SK-N-MC (cell line): ENCODE measurements around the gene TOX2.

Experiments used
- DNase-seq: peaks from one replicate; pipeline ENCODE4 v3.0.0-alpha.2; 2011; ENCODE audit warnings: low read depth, low spot score
- H3K27ac ChIP-seq: fragments of 200-600 bp; sonication (generic); 2 replicates; pipeline ENCODE4 v1.5.1; 2016; ENCODE audit warnings: mixed run types
- H3K36me3 ChIP-seq: fragments of 200-600 bp; sonication (generic); 2 replicates; pipeline ENCODE4 v1.6.1; 2017; ENCODE audit warnings: antibody characterized with exemption, low read length, mixed read lengths; ENCODE audit not compliant: insufficient read depth
- H3K4me3 ChIP-seq: fragments of 200-600 bp; sonication (generic); 2 replicates; pipeline ENCODE4 v1.5.1; 2016
- H3K9ac ChIP-seq: fragments of 200-600 bp; sonication (generic); 2 replicates; pipeline ENCODE4 v1.8.0; 2017; ENCODE audit warnings: mixed run types, mixed read lengths; ENCODE audit not compliant: insufficient read length
- H3K9me3 ChIP-seq: fragments of 200-600 bp; sonication (generic); 2 replicates; pipeline ENCODE4 v1.6.1; 2017; ENCODE audit warnings: low read depth, mild to moderate bottlenecking, antibody characterized with exemption, low read length, moderate library complexity, mixed read lengths
- EZH2 ChIP-seq: fragments of 200-600 bp; sonication (generic); IDR thresholded peaks from one replicate; pipeline ENCODE4 v1.6.1; 2017; ENCODE audit warnings: antibody characterized with exemption
- FOXP2 ChIP-seq: optimal IDR thresholded peaks from 2 replicates; pipeline ENCODE3; 2011; ENCODE audit warnings: mild to moderate bottlenecking, moderate library complexity; ENCODE audit not compliant: insufficient read depth; ENCODE audit errors: extremely low read length, control extremely low read depth
- POLR2AphosphoS5 ChIP-seq: IDR thresholded peaks from 2 replicates; pipeline ENCODE4 v1.6.1; 2012; ENCODE audit warnings: mild to moderate bottlenecking, low read depth, low read length, borderline replicate concordance

Gene TOX2

GRCh38 chr20:43900496-43900895 lies 14.2 kb upstream of the TOX2 start:
- no peak overlapping the region for H3K9ac ChIP-seq
- DNase-seq: no peak
- no peak overlapping the region for H3K4me3 ChIP-seq
- no peaks in the 10 kb centered on the region for H3K9me3 ChIP-seq
- TF ChIP-seq POLR2AphosphoS5 (no peak), FOXP2 (no peak), EZH2 (no peak)
- no peaks in the 10 kb centered on the region for H3K36me3 ChIP-seq
- no peak overlapping the region for H3K27ac ChIP-seq

- no peaks in the 10 kb centered on the region for H3K9me3 ChIP-seq
- DNase-seq: no peak
- no peak overlapping the region for H3K27ac ChIP-seq
- H3K4me3 ChIP-seq: no peak overlapping the region
- no peak overlapping the region for H3K9ac ChIP-seq
- no peaks in the 10 kb centered on the region for H3K36me3 ChIP-seq
- TF ChIP-seq FOXP2 (no peak), POLR2AphosphoS5 (no peak), EZH2 (no peak)
Observed at GRCh38 chr20:43901296-43901695, 13.4 kb upstream of the TOX2 start.

- Histone ChIP-seq H3K36me3 (no peaks in the 10 kb centered on the region), H3K4me3 (no peak overlapping the region), H3K9me3 (no peaks in the 10 kb centered on the region), H3K9ac (no peak overlapping the region), H3K27ac (no peak overlapping the region)
- DNase-seq: no peak
- TF ChIP-seq POLR2AphosphoS5: no peak
- no peak for TF ChIP-seq EZH2
- no peak for TF ChIP-seq FOXP2
Observed at GRCh38 chr20:43903953-43904826, 10.5 kb upstream of the TOX2 start.

- Histone ChIP-seq H3K9ac (no peak overlapping the region), H3K27ac (no peak overlapping the region), H3K4me3 (no peak overlapping the region), H3K9me3 (no peaks in the 10 kb centered on the region), H3K36me3 (no peaks in the 10 kb centered on the region)
- TF ChIP-seq EZH2: no peak
- TF ChIP-seq POLR2AphosphoS5: no peak
- TF ChIP-seq FOXP2: no peak
- DNase-seq: no peak
Observed at GRCh38 chr20:43904827-43905177, 9.8 kb upstream of the TOX2 start.

GRCh38 chr20:43906505-43907034 lies 8.1 kb upstream of the TOX2 start:
- Histone ChIP-seq H3K36me3 (no peaks in the 10 kb centered on the region), H3K27ac (no peak overlapping the region), H3K9me3 (no peaks in the 10 kb centered on the region), H3K9ac (no peak overlapping the region), H3K4me3 (no peak overlapping the region)
- no peak for DNase-seq
- no peak for TF ChIP-seq FOXP2
- TF ChIP-seq POLR2AphosphoS5: no peak
- TF ChIP-seq EZH2: no peak

- TF ChIP-seq POLR2AphosphoS5: no peak
- no peak for TF ChIP-seq EZH2
- TF ChIP-seq FOXP2: no peak
- no peak overlapping the region for H3K27ac ChIP-seq
- DNase-seq: no peak
- H3K36me3 ChIP-seq: no peaks in the 10 kb centered on the region
- no peak overlapping the region for H3K9ac ChIP-seq
- H3K4me3 ChIP-seq: no peak overlapping the region
- H3K9me3 ChIP-seq: no peaks in the 10 kb centered on the region
Observed at GRCh38 chr20:43909211-43909610, 5.4 kb upstream of the TOX2 start.

- no peak for DNase-seq
- H3K9me3 ChIP-seq: no peaks in the 10 kb centered on the region
- no peaks in the 10 kb centered on the region for H3K36me3 ChIP-seq
- no peak overlapping the region for H3K4me3 ChIP-seq
- H3K9ac ChIP-seq: no peak overlapping the region
- TF ChIP-seq POLR2AphosphoS5: no peak
- no peak for TF ChIP-seq FOXP2
- TF ChIP-seq EZH2: no peak
- no peak overlapping the region for H3K27ac ChIP-seq
Observed at GRCh38 chr20:43909720-43910119, 4.9 kb upstream of the TOX2 start.

GRCh38 chr20:43910564-43910963 lies 4.1 kb upstream of the TOX2 start:
- Histone ChIP-seq H3K9ac (no peak overlapping the region), H3K9me3 (no peaks in the 10 kb centered on the region), H3K27ac (no peak overlapping the region), H3K36me3 (no peaks in the 10 kb centered on the region), H3K4me3 (no peak overlapping the region)
- TF ChIP-seq POLR2AphosphoS5 (no peak), EZH2 (no peak), FOXP2 (no peak)
- DNase-seq: no peak

- TF ChIP-seq EZH2: no peak
- TF ChIP-seq POLR2AphosphoS5: no peak
- TF ChIP-seq FOXP2: no peak
- Histone ChIP-seq H3K36me3 (no peaks in the 10 kb centered on the region), H3K27ac (no peak overlapping the region), H3K9me3 (no peaks in the 10 kb centered on the region), H3K9ac (no peak overlapping the region), H3K4me3 (no peak overlapping the region)
- no peak for DNase-seq
Observed at GRCh38 chr20:43911066-43911465, 3.6 kb upstream of the TOX2 start.
